ENCODE measurements around the gene NR1D1.

- no peak for TF ChIP-seq POLR2A (IDR thresholded peaks at IDR 0.05; ENCODE audit: low read length)
- TF ChIP-seq GATA1 (IDR thresholded peaks at IDR 0.05; ENCODE audit: low read depth, low read length): no peak
Measured at GRCh38 chr17:40065769-40066510, 34.4 kb downstream of the NR1D1 start.
